BJ (cell line): ENCODE results near the gene AP5Z1. TPM values are rescaled to one million over a fixed set of nuclear protein-coding genes. Genes with fewer than 3 reads are reported as not detected.

ENCODE experiments used
- CTCF ChIA-PET: fragments of 350-600 bp; formaldehyde crosslinking; extraction: SDS; loops from one replicate; lab custom pipeline; 2021; ENCODE audit warnings: antibody characterized with exemption, inconsistent platforms; lab: Yijun Ruan, JAX
- POLR2A ChIA-PET: fragments of 300-600 bp; sonication (Branson Sonifier 250); formaldehyde crosslinking; extraction: SDS; loops from one replicate; lab custom pipeline; 2021; ENCODE audit warnings: antibody characterized with exemption; lab: Charles Lee
- DNase-seq: peaks from one replicate; pipeline ENCODE4 v3.0.0-alpha.2; 2011; ENCODE audit warnings: low read depth
- H3K27me3 ChIP-seq: 2 replicates; pipeline ENCODE4 v1.6.0; 2011; ENCODE audit warnings: low read length; ENCODE audit not compliant: control insufficient read depth, insufficient read depth
- H3K36me3 ChIP-seq: 2 replicates; pipeline ENCODE4 v1.5.1; 2011; ENCODE audit warnings: low read length; ENCODE audit not compliant: control insufficient read depth, insufficient read depth
- H3K4me3 ChIP-seq: 2 replicates; pipeline ENCODE4 v1.5.1; 2011; ENCODE audit warnings: low read depth, mild to moderate bottlenecking, control low read depth, low read length
- polyA plus RNA-seq: library from polyadenylated mRNA; depleted of rRNA; stranded (reverse); fragments of >200 nt; gene quantifications from 2 replicates; pipeline ENCODE4 v1.2.3, GENCODE V29; 2011
- TF ChIP-seq, protein P1 (sequence below): IDR thresholded peaks from 2 replicates; pipeline ENCODE4 v1.5.1; 2011; ENCODE audit warnings: low read depth, mild to moderate bottlenecking, control low read depth, inconsistent platforms, low read length, moderate library complexity; ENCODE audit not compliant: insufficient read depth

AP5Z1 gene
- polyA plus RNA-seq, 1 experiment: 27.3 TPM

DNA sequence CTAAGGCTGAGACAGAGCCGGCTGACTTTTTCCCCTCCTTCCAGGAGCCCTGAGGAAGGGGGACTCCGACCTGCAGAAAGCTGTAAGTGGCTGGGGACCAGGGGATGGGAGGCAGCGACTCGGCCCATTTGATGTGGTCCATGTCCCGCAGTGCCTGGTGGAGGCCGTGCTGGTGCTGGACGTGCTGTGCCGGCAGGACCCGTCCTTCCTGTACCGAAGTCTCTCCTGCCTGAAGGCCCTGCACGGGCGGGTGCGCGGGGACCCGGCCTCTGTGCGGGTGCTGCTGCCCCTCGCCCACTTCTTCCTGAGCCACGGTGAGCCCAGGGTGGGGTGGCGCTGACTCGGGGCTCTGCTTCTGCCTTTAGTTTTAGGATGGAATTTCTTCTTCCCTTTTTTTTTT is 9.9 kb downstream of the AP5Z1 start:
- no peak for DNase-seq
- Histone ChIP-seq H3K36me3 (peaks cover 50% of the 10 kb centered on the region), H3K4me3 (no peak overlapping the region), H3K27me3 (no peaks in the 10 kb centered on the region)
- TF ChIP-seq, protein P1, sequence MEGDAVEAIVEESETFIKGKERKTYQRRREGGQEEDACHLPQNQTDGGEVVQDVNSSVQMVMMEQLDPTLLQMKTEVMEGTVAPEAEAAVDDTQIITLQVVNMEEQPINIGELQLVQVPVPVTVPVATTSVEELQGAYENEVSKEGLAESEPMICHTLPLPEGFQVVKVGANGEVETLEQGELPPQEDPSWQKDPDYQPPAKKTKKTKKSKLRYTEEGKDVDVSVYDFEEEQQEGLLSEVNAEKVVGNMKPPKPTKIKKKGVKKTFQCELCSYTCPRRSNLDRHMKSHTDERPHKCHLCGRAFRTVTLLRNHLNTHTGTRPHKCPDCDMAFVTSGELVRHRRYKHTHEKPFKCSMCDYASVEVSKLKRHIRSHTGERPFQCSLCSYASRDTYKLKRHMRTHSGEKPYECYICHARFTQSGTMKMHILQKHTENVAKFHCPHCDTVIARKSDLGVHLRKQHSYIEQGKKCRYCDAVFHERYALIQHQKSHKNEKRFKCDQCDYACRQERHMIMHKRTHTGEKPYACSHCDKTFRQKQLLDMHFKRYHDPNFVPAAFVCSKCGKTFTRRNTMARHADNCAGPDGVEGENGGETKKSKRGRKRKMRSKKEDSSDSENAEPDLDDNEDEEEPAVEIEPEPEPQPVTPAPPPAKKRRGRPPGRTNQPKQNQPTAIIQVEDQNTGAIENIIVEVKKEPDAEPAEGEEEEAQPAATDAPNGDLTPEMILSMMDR: no peak
- POLR2A ChIA-PET: no interaction called here
- CTCF ChIA-PET: interaction anchor here (0.6 to 0.7 kb wide), 2 partner anchors 11 to 579 kb away, joined by 3 to 4 read pairs; no protein-coding TSS in a partner anchor

DNA sequence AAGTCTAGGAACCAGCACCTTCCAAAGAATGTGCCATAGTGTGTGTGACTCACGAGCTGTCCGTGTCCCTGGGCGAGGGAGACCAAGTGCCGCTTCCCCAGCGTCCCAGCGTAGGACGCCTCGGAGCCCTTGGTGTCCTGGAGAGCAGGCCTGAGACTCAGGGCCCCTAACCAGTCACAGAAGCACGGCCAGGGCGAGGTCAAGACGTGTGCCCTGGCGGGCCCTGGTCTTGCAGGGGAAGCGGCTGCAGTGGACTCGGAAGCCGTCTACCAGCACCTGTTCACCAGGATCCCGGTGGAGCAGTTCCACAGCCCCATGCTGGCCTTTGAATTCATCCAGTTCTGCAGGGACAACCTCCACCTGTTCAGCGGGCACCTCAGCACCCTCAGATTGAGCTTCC is 10.6 kb downstream of the AP5Z1 start:
- Histone ChIP-seq H3K36me3 (peaks cover 49% of the 10 kb centered on the region), H3K27me3 (no peaks in the 10 kb centered on the region), H3K4me3 (no peak overlapping the region)
- TF ChIP-seq, protein P1: no peak
- DNase-seq: no peak
- CTCF ChIA-PET: interaction anchor here (0.7 kb wide), 1 partner anchor 11 kb away, joined by 4 read pairs; no protein-coding TSS in a partner anchor
- POLR2A ChIA-PET: no interaction called here

DNA sequence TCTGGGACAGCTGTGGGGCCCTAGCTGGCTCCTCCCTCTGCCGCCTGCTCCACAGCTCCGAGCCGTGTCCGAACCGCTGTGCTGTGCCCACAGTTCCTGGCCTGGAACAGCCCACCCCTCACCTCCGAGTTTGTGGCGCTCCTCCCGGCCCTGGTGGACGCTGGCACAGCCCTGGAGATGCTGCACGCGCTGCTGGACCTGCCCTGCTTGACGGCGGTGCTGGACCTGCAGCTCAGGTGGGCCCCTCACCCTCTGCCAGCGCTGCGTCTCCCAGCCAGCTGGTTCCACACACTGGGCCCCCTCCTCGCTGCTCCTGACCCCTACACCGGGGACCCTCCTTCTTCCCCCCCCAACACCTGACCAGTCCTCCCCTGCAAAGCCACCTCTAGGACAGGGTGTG is 12.1 kb downstream of the AP5Z1 start:
- TF ChIP-seq, protein P1: no peak
- no peak overlapping the region for H3K4me3 ChIP-seq
- no peaks in the 10 kb centered on the region for H3K27me3 ChIP-seq
- DNase-seq: no peak
- H3K36me3 ChIP-seq: peaks cover 44% of the 10 kb centered on the region
- ChIA-PET POLR2A (no interaction called here), CTCF (interaction anchor here (0.6 to 1.0 kb wide), 2 partner anchors 11 to 19 kb away, joined by 3 to 7 read pairs; no protein-coding TSS in a partner anchor)

DNA sequence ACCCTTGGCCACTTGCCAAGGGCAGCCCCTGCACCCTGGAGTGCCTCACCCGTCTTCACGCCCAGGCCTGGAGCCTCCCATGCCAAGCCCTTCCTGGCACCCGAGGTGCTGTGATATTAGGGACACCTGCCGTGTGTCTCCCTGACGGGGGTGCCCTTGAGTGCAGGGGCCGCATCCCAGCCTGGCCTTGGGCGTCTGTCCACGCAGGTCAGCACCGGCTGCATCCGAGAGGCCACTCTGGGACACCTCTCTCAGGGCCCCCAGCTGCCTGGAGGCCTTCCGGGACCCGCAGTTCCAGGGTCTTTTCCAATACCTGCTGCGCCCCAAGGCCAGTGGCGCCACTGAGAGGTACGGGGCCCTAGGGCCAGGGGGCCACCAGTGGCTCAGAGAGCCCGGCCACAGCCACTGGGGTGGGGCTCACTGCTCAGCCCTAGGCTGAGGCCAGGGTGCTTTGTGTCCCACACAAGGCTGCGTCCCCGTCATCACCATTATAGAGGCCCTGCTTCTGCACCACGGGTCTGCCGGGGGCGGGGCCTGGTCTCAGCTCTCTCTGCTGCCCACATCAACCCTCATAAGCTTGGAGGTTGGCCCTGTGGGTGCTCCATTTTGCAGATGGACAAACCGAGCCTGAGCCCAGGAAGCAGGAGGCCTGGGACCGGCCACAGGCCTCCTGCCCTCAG is 12.7 kb downstream of the AP5Z1 start:
- CTCF ChIA-PET: interaction anchor here (0.6 kb wide), 1 partner anchor 20 kb away, joined by 3 read pairs; no protein-coding TSS in a partner anchor
- no peak overlapping the region for H3K4me3 ChIP-seq
- DNase-seq: no peak

DNA sequence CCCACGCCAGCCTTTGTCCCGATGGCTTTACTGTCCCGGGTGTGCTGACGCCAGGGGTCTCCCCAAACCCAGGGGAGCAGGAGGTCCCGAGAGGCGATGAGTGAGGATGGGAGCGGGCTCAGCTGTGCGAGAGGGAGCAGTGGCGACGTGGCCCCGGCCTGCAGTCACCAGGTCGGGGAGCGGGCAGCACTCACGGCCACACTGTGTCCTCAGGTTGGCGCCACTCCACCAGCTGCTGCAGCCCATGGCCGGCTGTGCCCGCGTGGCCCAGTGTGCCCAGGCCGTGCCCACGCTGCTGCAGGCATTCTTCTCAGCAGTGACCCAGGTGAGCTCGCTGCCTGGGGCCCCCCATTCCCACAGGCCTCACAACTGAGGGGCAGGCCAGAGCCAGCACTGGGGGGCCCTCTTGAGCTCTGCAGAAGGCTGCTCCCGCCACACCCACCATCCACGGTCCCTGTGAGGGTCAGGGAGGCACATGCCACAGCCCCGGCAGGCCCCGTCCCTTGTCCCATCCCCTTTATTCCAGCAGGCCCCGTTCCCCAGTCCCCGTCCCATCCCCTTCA is 13.3 kb downstream of the AP5Z1 start:
- TF ChIP-seq, protein P1: no peak
- POLR2A ChIA-PET: no interaction called here

More for the DNA sequence above, 12.7 kb downstream of the AP5Z1 start:
- no peaks in the 10 kb centered on the region for H3K27me3 ChIP-seq
- TF ChIP-seq, protein P1: no peak
- peaks cover 45% of the 10 kb centered on the region for H3K36me3 ChIP-seq
- POLR2A ChIA-PET: no interaction called here

More for the DNA sequence above, 13.3 kb downstream of the AP5Z1 start:
- Histone ChIP-seq H3K36me3 (peaks cover 45% of the 10 kb centered on the region), H3K27me3 (no peaks in the 10 kb centered on the region), H3K4me3 (no peak overlapping the region)
- CTCF ChIA-PET: interaction anchor here (0.5 to 1.2 kb wide), 2 partner anchors 183 to 298 kb away, joined by 3 to 4 read pairs; no protein-coding TSS in a partner anchor
- no peak for DNase-seq
